ENCODE results near the gene SPP1. TPM values are rescaled to one million over a fixed set of nuclear protein-coding genes. Genes with fewer than 3 reads are reported as not detected.

SPP1 gene
- 1.4 TPM in 1 of 2 replicates, not detected in the other for total RNA-seq

DNA sequence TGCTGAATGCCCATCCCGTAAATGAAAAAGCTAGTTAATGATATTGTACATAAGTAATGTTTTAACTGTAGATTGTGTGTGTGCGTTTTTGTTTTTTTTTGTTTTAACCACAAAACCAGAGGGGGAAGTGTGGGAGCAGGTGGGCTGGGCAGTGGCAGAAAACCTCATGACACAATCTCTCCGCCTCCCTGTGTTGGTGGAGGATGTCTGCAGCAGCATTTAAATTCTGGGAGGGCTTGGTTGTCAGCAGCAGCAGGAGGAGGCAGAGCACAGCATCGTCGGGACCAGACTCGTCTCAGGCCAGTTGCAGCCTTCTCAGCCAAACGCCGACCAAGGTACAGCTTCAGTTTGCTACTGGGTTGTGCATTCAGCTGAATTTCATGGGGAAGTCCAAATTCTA is at the start of gene SPP1:
Gene SPP1 (plus strand): TSS at position 249 of the 400 bp plus-strand sequence. CDS start 1,182 bp downstream, outside the sequence.

DNA sequence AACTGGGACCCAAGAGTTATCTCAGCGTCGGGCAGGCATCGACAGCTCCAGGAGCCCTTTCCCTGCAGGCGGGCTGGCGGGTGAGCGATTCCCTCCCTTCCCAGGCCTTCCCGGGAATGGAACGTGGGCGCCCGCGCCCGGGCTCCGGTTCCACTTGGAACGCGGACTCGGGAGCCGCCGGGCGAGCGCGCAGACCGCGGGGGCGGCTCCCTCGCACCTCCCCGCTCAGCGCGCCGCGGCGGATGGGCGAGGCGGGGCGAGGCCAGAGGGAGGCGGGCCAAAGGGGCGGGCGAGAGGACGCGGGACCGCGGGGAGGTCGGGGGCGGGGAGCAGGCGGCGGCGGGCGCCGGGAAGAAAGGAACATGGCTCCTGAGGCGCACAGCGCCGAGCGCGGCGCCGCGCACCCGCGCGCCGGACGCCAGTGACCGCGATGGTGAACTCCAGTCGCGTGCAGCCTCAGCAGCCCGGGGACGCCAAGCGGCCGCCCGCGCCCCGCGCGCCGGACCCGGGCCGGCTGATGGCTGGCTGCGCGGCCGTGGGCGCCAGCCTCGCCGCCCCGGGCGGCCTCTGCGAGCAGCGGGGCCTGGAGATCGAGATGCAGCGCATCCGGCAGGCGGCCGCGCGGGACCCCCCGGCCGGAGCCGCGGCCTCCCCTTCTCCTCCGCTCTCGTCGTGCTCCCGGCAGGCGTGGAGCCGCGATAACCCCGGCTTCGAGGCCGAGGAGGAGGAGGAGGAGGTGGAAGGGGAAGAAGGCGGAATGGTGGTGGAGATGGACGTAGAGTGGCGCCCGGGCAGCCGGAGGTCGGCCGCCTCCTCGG is 32.0 kb downstream of the SPP1 start, which contains the start of gene PKD2:
Gene PKD2 (plus strand): TSS at position 332 of the 818 bp plus-strand sequence. CDS start 99 bp downstream, at position 431.

Other genes with a start within 250 kb of the SPP1 start
- not detected in 2 replicates for gene IBSP, start 176.2 kb upstream of the SPP1 start, total RNA-seq
- gene MEPE, start 142.7 kb upstream of the SPP1 start, total RNA-seq = not detected in 2 replicates
- gene PKD2, start 31.9 kb downstream of the SPP1 start, total RNA-seq = 24.4 and 41.3 TPM in 2 replicates
- 2.4 and 4.9 TPM in 2 replicates for gene ABCG2, start 182.9 kb downstream of the SPP1 start, total RNA-seq

Data from epithelial cell of umbilical artery (primary cell).